HFFc6 (cell line): Measurements from ENCODE around the gene RAPGEF4. TPM values are rescaled to one million over a fixed set of nuclear protein-coding genes. Genes with fewer than 3 reads are reported as not detected.

Experiments
- DNase-seq: peaks from one replicate; pipeline ENCODE4 v3.0.0-alpha.2; 2018
- H3K27ac Mint-ChIP-seq: 2 replicates; pipeline ENCODE4 v1.8.0; 2020; ENCODE audit warnings: mild to moderate bottlenecking, mixed read lengths
- H3K27me3 Mint-ChIP-seq: 2 replicates; pipeline ENCODE4 v1.8.0; 2021; ENCODE audit warnings: mild to moderate bottlenecking, moderate library complexity, mixed read lengths; ENCODE audit not compliant: insufficient read depth
- H3K36me3 Mint-ChIP-seq: 2 replicates; pipeline ENCODE4 v1.8.0; 2021; ENCODE audit warnings: low read depth, mixed read lengths
- H3K4me1 Mint-ChIP-seq: 2 replicates; pipeline ENCODE4 v1.8.0; 2020; ENCODE audit warnings: low read depth, mixed read lengths
- H3K4me3 Mint-ChIP-seq: 2 replicates; pipeline ENCODE4 v1.8.0; 2020; ENCODE audit warnings: mild to moderate bottlenecking, moderate library complexity, mixed read lengths
- H3K9me3 Mint-ChIP-seq: 2 replicates; pipeline ENCODE4 v1.8.0; 2020; ENCODE audit warnings: mild to moderate bottlenecking, mixed read lengths
- total RNA-seq, 6 experiments: library from RNA; stranded (reverse); fragmentation: NEBNext Ultra II Directional; extraction: Animal tissue kit (Norgen Biotek cat#: 25700); gene quantifications; 2 replicates in 1 of 6; 3 replicates in 5 of 6; pipeline ENCODE4 v1.2.3, GENCODE V29; 2021
- TF ChIP-seq, protein P1 (sequence below): fragments of 200-600 bp; sonication (generic); IDR thresholded peaks from 2 replicates; pipeline ENCODE4 v1.5.0; 2021; ENCODE audit warnings: antibody characterized with exemption, mild to moderate bottlenecking

The RAPGEF4 gene
- total RNA-seq, 6 experiments from 2014 or later: 0.14 to 0.37 (median 0.18) TPM

DNA sequence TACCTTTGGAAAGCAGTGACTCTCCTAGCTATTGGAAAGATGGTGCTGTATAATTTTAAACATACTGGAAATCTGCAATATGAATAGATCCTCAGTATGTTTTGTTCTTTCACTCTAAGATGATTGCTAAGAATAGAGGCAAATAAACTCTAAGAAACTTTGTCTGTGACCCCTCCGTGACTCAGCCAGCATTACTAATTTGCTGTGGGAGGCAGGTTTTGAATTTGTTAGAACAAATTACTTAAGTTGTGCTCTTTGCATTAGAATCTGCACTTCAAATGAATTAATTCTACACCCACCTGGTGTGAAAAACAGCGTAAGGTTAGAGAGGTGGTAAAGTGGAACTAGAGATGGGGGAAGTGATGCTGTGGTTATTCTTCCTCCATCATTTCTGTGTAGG is 142.2 kb downstream of the RAPGEF4 start:
- peaks cover 8% of the 10 kb centered on the region for H3K9me3 Mint-ChIP-seq
- no peak overlapping the region; the same call in 1 of the 2 replicates for H3K4me3 Mint-ChIP-seq
- DNase-seq: peak; percentile 21
- TF ChIP-seq, protein P1, sequence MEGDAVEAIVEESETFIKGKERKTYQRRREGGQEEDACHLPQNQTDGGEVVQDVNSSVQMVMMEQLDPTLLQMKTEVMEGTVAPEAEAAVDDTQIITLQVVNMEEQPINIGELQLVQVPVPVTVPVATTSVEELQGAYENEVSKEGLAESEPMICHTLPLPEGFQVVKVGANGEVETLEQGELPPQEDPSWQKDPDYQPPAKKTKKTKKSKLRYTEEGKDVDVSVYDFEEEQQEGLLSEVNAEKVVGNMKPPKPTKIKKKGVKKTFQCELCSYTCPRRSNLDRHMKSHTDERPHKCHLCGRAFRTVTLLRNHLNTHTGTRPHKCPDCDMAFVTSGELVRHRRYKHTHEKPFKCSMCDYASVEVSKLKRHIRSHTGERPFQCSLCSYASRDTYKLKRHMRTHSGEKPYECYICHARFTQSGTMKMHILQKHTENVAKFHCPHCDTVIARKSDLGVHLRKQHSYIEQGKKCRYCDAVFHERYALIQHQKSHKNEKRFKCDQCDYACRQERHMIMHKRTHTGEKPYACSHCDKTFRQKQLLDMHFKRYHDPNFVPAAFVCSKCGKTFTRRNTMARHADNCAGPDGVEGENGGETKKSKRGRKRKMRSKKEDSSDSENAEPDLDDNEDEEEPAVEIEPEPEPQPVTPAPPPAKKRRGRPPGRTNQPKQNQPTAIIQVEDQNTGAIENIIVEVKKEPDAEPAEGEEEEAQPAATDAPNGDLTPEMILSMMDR: no peak
- 0 out of 2 replicates have a peak, but pooled peaks cover 6% of the 10 kb centered on the region for H3K36me3 Mint-ChIP-seq
- H3K27me3 Mint-ChIP-seq: peaks cover 8% of the 10 kb centered on the region
- peaks cover 22% of the 10 kb centered on the region for H3K4me1 Mint-ChIP-seq
- H3K27ac Mint-ChIP-seq: no peak overlapping the region

DNA sequence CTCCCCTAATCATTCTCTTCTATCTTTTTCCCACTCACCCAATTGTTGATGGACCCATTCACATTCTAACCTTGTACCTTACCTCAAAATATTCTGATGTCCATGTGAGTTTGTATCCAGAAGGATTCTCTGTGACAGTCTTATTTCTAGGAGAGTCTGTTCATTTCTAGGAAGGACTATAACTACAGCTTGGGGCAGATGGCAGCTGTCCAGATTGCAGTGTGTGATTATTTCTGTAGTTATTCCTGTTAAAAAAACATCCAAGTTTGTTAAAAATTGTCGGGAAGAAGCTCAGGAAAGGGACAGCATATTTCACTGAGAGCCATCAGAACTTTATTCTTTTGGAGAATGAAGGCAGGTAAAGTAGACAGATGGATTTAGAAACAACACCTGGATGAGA is 142.6 kb downstream of the RAPGEF4 start:
- peak; percentile 55 for DNase-seq
- peaks cover 11% of the 10 kb centered on the region for H3K27me3 Mint-ChIP-seq
- H3K27ac Mint-ChIP-seq: no peak overlapping the region
- H3K9me3 Mint-ChIP-seq: peaks cover 8% of the 10 kb centered on the region
- H3K36me3 Mint-ChIP-seq: 0 out of 2 replicates have a peak, but pooled peaks cover 6% of the 10 kb centered on the region
- no peak overlapping the region for H3K4me3 Mint-ChIP-seq
- H3K4me1 Mint-ChIP-seq: peaks cover 22% of the 10 kb centered on the region
- TF ChIP-seq, protein P1: no peak

DNA sequence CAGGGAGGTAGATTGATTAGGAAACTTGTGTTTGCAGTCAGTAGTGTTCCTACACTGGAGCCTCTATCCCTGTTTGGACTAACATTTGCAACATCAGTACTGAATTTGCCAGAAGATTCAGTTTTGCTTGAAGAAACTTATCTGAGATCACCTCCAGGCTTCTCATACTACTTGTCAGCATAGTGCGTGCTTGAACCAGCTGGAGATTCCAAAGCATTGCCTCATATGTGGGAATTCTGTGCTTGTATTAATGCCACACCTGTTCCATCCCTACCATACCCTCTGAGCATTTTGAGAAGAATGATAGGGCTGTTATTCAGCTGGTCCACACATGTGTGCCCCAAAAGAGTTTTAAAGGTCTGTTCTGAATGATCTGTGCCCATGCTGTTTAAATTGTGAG is 148.7 kb downstream of the RAPGEF4 start:
- Mint-ChIP-seq H3K27ac (no peak overlapping the region), H3K36me3 (no peaks in the 10 kb centered on the region), H3K9me3 (no peaks in the 10 kb centered on the region), H3K4me3 (no peak overlapping the region), H3K4me1 (0 out of 2 replicates have a peak, but pooled peaks cover 5% of the 10 kb centered on the region), H3K27me3 (peaks cover 17% of the 10 kb centered on the region)
- TF ChIP-seq, protein P1: no peak
- no peak for DNase-seq

DNA sequence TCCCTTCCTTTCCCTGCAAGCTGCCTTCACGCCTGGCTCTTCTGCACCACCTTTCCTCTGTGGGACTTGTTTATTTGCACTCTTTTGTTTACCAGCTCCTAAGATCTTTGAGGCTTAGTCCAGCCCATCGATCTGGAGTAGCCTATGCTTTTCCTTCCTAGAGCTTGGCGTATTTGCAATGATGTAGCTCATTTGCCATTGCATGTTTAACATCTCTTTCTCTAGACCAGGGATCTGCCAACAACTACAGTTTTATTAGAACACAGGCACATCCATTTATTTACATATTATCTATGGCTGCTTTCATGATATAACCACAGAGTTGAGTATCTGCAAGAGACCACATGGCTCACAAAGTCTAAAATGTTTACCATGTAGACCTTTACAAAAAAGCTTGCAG is 150.4 kb downstream of the RAPGEF4 start:
- H3K4me1 Mint-ChIP-seq: 0 out of 2 replicates have a peak, but pooled peaks cover 5% of the 10 kb centered on the region
- H3K4me3 Mint-ChIP-seq: no peak overlapping the region
- peaks cover 28% of the 10 kb centered on the region for H3K27me3 Mint-ChIP-seq
- no peaks in the 10 kb centered on the region for H3K9me3 Mint-ChIP-seq
- no peaks in the 10 kb centered on the region for H3K36me3 Mint-ChIP-seq
- TF ChIP-seq, protein P1: no peak
- no peak overlapping the region for H3K27ac Mint-ChIP-seq
- no peak for DNase-seq

DNA sequence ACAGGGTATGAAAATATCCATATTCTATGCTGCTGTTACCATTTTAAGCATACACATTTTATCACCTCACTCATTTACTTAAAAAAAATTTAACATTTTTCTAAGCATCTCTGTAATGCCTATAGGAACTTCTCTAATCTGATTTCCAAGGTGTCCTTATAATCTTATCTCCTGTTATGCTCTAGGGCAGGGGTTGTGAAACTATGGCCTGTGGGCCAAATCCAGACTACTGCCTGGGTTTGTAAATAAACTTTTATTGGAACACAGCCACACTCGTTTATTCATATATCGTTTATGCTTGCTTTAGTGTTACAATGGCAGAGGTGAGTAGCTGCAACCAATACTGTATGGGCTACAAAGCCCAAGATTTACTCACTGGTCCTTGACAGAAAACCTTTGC is 151.6 kb downstream of the RAPGEF4 start:
- H3K27ac Mint-ChIP-seq: no peak overlapping the region
- H3K27me3 Mint-ChIP-seq: peaks cover 37% of the 10 kb centered on the region
- TF ChIP-seq, protein P1: no peak
- H3K9me3 Mint-ChIP-seq: no peaks in the 10 kb centered on the region
- no peaks in the 10 kb centered on the region for H3K4me1 Mint-ChIP-seq
- H3K36me3 Mint-ChIP-seq: no peaks in the 10 kb centered on the region
- no peak for DNase-seq
- H3K4me3 Mint-ChIP-seq: no peak overlapping the region
